Measurements from ENCODE around the gene TIPARP.

The TIPARP gene

DNA sequence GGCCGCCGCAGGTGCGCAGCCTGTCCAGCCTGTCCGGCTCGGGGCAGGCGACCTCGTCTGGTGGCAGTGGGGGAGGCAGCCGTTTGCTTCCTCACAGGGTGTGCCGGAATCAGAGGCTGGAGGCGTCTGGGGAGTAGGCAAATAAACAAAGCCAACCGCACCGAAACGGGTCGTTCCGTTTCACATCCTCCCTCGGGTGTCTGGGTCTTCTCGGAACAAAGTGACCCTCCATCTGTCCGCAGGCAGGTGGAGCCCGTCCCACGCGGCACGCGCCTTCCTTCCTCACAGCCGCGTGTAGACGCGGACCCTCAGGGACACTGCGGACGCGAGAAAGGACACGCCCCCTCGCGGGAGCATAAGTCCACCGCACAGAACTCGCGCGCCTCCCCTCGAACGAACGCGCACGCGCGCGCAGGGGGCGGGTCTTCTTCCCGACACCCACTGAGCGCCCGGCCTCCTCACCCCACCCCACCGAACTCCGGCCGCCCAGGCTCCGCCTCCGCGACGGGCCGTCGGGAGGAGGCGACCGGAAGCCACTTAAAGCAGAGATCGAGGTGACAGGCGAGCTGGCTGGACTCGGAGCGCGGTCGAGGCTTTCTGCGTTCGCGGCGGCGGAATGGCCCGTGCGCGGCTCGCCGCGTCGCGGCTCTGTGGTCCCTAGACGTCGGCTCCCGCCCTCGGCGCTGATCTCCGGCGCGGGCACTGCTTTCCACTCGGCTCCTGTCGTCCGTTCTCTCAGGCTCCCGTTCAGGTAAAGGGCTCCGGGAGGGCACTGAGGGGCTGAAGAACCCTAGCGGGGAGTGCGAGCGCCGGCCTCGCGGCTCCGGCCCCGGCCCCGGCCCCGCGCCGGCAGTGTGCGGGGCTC lies at the start of gene TIPARP:
Gene TIPARP (plus strand): TSS at position 545 of the 865 bp plus-strand sequence. CDS start 3,108 bp downstream, outside the sequence.
- peak within 1 kb of the TSS; percentile 90 for H3K4me3 ChIP-seq (ENCODE audit: low read depth, low read length)
- peak; percentile 75 for TF ChIP-seq CTCF (IDR thresholded peaks at IDR 0.05; ENCODE audit: borderline replicate concordance, insufficient read depth, low read depth, low read length)

GRCh38 chr3:156626104-156626503 lies 48.3 kb upstream of the TIPARP start:
- no peak for TF ChIP-seq CTCF (IDR thresholded peaks at IDR 0.05; ENCODE audit: borderline replicate concordance, insufficient read depth, low read depth, low read length)
- H3K4me3 ChIP-seq (ENCODE audit: low read depth, low read length): no peak overlapping the region

DNA sequence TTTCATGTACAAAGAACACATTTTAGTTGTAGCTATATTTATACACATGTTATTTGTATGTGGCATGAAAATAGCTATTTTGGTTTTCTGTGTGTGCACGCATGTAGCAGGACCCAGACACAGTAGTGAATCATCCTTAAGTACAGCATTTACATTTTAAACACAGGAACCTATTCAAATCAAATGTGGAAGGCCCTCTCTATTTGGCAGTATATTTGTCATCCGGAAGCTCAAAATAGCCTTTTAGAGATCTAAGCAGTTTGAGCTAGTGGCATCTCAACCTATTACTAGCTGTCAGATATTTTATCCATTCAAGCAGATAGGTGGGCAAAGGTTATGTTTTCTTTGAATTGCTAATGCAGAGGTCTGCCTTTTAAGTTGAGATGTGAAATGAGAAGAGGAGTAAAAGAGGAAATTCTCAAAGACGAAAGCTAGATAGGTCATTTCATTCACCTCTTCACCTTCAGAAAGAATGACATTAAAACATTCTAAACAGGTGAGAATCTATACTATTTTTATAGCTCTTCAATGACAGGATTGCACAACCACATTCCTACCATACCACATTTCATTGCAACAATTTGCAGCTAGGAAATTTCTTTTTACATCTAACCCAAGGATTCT lies 46.3 kb upstream of the TIPARP start:
- no peak for TF ChIP-seq CTCF (IDR thresholded peaks at IDR 0.05; ENCODE audit: borderline replicate concordance, insufficient read depth, low read depth, low read length)
- H3K4me3 ChIP-seq (ENCODE audit: low read depth, low read length): no peak overlapping the region

DNA sequence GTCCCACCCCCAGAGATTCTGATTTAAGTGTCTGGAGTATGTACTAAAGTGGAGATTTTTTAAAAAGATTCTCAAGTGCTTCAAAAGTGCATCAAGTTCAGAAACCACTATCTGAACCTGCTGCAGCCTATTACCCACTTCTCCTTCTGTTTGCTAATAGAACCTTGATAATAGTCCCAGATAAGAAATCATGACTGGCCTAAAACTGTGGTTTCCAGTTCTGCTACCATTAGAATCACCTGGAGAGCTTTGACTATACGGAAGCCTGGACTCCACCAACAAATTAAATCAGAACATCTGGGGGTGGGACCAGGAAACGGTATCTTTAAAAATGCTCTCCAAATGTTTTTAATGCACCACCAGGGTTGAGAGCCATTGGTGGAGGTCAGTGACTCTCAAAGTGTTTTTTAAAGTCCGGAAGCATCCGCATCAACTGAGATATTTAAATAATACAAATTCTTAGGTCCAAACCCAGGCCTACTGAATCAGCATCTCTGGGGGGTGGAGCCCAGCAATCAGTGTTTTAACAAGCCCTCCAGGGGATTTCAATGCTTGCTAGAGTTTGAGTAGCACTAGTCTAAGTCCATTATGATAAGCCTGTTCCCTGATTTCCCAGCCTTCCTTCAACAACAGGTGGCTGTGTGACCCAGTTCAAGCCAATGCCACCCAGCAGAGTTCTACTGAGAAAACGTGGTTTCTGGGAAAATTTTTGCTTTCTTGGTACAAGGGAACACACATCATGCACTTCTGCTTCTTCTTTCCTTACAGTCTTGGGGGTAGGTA lies 45.4 kb upstream of the TIPARP start:
- no peak for TF ChIP-seq CTCF (IDR thresholded peaks at IDR 0.05; ENCODE audit: borderline replicate concordance, insufficient read depth, low read depth, low read length)
- H3K4me3 ChIP-seq (ENCODE audit: low read depth, low read length): no peak overlapping the region

DNA sequence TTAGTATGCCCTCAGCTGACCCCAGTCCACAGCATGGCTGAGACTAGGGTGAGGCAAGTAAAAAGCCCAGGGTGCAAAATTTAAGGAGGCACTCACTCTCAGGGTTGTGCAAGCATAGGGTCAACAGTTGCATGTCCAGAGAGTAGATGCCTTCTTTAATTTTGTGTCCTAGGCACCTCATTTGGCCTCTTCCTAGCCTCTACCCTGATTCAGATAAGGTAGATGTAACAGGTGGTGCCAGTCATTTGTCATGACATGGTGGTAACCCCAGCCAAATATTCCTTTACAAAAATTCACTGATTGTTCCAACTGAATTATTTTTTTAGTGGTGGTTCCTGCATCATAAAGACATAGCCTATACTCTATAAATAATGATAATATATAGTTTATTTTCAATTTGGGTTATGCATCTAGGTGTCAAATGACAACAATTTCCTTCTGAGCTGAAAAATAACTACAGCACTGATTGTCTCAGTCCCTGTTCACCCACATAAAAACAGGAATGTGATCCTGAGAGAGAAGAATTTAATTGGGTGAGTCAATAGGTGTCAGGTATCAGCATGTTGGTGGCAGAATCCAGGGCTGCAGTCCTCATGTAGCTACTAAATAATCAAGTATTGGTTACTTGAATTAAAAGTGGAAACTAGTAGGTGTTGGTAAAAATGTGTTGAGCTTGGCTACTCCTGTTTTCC lies 44.2 kb upstream of the TIPARP start:
- no peak for TF ChIP-seq CTCF (IDR thresholded peaks at IDR 0.05; ENCODE audit: borderline replicate concordance, insufficient read depth, low read depth, low read length)
- no peak overlapping the region for H3K4me3 ChIP-seq (ENCODE audit: low read depth, low read length)

DNA sequence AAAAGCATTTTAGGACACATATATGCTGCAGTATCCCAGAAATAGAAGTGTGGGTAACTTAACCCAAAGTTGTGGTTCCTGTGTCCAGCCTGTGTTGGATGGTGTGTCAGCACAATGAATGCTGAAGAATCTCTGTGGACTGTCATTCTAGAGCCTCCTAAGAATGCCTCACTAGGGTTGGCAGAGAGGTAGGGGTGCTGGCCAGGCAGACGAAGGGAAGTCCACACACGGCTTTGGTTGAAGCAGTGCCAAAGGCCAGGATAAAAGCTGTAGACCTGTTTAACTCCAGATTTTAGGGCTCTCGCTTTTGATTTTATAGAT lies 43.7 kb upstream of the TIPARP start:
- no peak overlapping the region for H3K4me3 ChIP-seq (ENCODE audit: low read depth, low read length)
- TF ChIP-seq CTCF (IDR thresholded peaks at IDR 0.05; ENCODE audit: borderline replicate concordance, insufficient read depth, low read depth, low read length): no peak

All from GM12875 (cell line).